Activated effector memory CD4-positive, alpha-beta T cell treated with Interleukin-2 at 50 U/mL for 16 hours (primary cell): ENCODE data around the gene SSX2IP.
"Not testable (repeated sequence)": the region's sequence is repeated elsewhere in the genome, so short reads cannot be mapped to it uniquely, and the experiment has no call there.

Source experiments
- DNase-seq: peaks from one replicate; pipeline ENCODE4 v3.0.0-alpha.2; 2020

Gene SSX2IP

DNA sequence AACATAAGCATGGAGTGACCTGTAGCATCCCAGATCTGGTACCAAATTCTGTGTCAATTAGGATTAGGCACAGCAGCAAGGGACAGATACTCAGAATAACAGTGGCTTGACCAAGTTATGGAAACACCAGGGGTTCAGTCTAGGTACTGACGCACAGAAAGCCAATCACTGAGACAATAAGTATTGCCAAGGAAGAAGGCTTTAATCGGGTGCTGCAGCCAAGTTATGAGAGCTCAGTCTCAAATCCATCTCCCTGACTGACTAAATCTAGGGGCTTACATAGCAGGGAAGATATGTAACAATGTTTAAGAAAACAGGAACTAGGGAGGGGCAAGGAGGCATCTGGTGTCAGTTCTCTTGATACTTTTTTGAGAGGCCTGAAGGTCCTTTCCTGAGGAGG is 76.4 kb downstream of the SSX2IP start:
- no peak for DNase-seq

DNA sequence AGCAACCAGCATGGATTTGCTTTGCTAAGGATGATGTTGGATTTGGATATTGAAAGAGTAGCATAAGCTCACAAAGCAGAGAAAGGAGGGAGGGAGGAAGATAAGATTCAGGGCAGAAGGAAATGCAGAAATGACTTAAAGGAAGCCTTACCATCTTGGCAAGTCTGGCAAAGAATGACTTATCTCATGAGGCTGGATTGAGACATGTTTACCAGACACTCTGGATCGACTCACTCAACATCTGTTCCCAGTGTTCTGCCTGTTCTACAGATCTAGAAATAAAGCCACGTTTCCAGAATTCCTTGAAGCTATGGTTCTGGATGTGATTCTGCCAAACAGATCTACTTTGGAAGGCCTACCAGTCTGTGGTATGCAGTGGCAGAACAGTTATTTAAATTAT is 77.2 kb downstream of the SSX2IP start:
- no peak for DNase-seq

DNA sequence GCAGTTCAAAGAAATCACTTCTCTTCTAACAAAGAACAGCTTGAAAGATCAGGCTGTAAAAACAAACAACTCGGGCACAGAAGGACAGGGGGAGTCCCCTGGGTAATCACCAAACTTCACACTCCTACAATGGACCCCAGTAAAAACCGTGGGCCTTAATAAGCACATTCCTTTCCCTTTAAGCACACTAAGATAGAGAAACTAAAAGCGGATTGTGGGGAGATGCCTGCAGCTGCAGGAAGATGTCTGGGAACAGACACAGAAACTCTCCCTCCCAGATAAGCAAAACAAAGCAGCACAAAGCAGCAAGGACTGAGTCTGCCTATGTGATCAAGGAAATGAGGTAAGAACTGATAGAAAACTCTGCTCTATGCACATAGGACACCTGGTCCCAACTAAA is 78.5 kb downstream of the SSX2IP start:
- DNase-seq, result no peak

GRCh38 chr1:84611091-84611490 is 79.2 kb downstream of the SSX2IP start:
- no peak for DNase-seq

DNA sequence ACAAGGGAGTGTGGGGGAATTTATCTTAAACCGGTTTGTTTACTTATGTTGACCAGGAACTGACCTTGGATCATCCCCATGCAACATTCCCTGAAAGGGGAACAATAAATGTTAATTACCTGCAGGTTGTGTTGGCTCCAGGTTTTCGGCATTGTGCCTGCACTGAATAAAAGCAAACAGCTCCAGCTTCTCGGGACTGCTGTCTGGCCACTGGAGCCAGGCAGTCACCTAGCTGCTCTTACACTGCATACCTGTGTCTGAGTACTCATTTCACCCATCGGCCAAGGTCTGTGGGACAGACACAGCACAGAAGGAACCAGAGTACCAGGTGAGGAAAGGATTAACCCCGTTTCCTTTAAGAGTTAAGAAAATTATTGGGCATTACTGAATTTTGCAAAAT is 83.3 kb downstream of the SSX2IP start:
- DNase-seq, result no peak

DNA sequence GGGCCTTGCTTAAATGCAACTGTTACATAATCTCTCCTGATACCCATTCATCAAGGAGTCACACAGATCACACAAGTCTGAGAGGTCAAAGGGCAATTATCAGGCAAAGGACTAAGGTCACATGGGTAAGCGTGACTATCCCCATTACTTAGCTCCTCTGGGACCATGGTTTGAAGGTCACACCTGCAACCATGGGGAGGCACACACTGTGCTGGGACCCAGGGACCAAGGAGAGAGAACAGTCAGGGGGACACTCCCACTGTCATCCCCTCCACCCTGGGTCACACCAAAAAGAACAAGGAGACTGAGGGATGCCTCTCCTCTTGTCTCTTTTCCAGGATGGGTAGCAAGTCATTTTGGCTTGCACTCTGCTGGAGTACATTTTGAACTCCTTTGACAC is 85.1 kb downstream of the SSX2IP start:
- no peak for DNase-seq

- DNase-seq, result no peak
These were observed 86.1 kb downstream of the SSX2IP start for GRCh38 chr1:84603941-84604830.

DNA sequence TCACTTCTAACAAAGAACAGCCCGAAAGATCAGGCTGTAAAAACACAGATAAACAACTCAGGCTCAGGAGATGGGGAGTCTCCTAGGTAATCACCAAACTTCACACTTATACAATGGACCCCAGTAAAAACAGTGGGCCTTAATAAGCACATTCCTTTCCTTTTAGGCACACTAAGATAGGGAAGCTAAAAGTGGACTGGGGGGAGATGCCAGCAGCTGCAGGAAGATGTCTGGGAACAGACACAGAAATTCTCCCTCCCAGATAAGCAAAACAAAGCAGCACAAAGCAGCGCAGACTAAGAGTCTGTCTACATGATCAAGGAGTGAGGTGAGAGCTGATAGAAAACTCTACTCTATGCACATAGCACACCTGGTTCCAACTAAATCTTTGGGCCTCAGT is 87.0 kb downstream of the SSX2IP start:
- DNase-seq, result no peak

- no peak for DNase-seq
These were observed 89.5 kb downstream of the SSX2IP start for GRCh38 chr1:84600796-84601195.

GRCh38 chr1:84598846-84599741 is 91.2 kb downstream of the SSX2IP start:
- DNase-seq, result no peak

DNA sequence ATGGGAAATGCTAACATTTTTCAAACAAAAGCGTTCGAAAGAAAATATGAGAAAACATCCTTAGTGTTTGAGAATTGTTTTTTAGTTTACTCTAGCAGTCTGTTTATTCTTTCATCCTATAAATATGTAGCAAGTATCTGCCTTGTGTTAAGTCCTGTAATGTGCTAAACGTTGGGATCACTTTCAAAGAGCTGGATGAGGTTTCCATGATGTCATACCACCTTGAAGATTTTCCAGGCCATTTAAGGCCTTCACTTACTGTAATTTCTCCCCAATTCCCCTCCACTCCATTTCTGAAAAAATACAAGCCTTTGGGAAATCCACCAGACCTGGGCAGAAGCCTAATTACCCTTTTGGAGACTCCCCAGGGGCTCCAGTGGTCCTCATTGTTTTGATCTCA is 91.8 kb downstream of the SSX2IP start:
- DNase-seq, result no peak

GRCh38 chr1:84597011-84597410 is 93.2 kb downstream of the SSX2IP start:
- no peak for DNase-seq

GRCh38 chr1:84594959-84595358 is 95.3 kb downstream of the SSX2IP start:
- not testable (repeated sequence) for DNase-seq
